ENCODE data around the gene CCL23.

Gene CCL23

DNA sequence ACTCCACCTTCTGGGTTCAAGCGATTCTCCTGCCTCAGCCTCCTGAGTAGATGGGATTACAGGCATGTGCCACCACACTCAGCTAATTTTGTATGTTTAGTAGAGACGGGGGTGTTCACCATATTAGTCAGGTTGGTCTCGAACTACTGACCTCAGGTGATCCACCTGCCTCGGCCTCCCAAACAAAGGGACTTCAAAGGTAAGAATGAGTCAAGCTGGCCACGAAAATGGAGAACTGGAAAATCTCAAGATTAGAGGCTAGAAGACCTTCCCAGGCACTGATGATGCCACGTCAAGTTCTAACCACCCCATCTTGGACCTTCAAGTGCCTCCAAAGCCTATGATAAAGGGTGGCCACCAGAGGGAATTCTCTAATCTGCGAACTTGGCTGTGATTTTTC is 15.1 kb downstream of the CCL23 start:
- Histone ChIP-seq H3K27me3 (replicated peaks; ENCODE audit: control insufficient read depth, insufficient read depth, low read length) (no peaks in the 10 kb centered on the region), H3K4me3 (replicated peaks; ENCODE audit: low read depth, low read length) (no peak overlapping the region), H3K36me3 (ENCODE audit: control insufficient read depth, insufficient read depth, low read length) (no peaks in the 10 kb centered on the region)
- TF ChIP-seq, protein P1, sequence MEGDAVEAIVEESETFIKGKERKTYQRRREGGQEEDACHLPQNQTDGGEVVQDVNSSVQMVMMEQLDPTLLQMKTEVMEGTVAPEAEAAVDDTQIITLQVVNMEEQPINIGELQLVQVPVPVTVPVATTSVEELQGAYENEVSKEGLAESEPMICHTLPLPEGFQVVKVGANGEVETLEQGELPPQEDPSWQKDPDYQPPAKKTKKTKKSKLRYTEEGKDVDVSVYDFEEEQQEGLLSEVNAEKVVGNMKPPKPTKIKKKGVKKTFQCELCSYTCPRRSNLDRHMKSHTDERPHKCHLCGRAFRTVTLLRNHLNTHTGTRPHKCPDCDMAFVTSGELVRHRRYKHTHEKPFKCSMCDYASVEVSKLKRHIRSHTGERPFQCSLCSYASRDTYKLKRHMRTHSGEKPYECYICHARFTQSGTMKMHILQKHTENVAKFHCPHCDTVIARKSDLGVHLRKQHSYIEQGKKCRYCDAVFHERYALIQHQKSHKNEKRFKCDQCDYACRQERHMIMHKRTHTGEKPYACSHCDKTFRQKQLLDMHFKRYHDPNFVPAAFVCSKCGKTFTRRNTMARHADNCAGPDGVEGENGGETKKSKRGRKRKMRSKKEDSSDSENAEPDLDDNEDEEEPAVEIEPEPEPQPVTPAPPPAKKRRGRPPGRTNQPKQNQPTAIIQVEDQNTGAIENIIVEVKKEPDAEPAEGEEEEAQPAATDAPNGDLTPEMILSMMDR (IDR thresholded peaks at IDR 0.05; ENCODE audit: insufficient read depth, low read length, poor library complexity, severe bottlenecking) = peak; percentile 4
- DNase-seq (ENCODE audit: extremely low read depth, insufficient read length) = peak; percentile 48

DNA sequence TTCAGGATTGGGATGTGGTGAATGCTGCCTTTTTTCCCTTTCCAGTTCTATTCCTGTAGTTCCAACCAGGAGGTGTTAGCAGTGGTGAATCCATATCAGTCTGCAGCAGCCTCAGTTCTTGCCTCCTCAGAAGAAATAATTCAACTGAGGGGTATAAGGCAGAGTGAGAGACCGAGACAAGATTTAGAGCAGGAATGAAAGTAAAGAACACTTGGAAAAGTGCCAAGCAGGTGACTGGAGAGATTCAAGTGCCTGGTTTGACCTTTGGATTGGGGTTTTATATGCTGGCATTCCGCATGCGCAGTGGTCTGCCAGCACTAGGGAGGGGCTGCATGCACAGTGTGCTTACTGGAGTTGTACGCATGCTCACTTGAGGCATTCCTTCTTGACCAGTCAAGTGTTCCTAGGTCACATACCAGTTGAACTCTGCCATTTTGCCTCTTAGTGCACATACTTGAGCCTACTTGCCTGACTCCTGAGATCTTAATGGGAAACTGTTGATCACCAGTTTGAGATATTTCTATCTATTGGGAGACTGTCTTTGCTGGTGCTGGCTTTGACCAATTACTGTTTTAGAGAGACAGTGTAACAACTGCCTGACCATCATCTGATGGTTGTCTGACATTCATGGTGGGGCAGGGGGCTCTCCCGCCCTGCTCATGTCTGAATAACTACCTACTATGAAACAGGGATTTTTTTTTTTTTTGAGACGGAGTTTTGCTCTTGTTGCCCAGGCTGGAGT is 15.7 kb downstream of the CCL23 start:
- no peak for DNase-seq (ENCODE audit: extremely low read depth, insufficient read length)
- Histone ChIP-seq H3K27me3 (replicated peaks; ENCODE audit: control insufficient read depth, insufficient read depth, low read length) (no peaks in the 10 kb centered on the region), H3K4me3 (replicated peaks; ENCODE audit: low read depth, low read length) (no peak overlapping the region), H3K36me3 (ENCODE audit: control insufficient read depth, insufficient read depth, low read length) (no peaks in the 10 kb centered on the region)
- TF ChIP-seq, protein P1 (IDR thresholded peaks at IDR 0.05; ENCODE audit: insufficient read depth, low read length, poor library complexity, severe bottlenecking) = no peak

DNA sequence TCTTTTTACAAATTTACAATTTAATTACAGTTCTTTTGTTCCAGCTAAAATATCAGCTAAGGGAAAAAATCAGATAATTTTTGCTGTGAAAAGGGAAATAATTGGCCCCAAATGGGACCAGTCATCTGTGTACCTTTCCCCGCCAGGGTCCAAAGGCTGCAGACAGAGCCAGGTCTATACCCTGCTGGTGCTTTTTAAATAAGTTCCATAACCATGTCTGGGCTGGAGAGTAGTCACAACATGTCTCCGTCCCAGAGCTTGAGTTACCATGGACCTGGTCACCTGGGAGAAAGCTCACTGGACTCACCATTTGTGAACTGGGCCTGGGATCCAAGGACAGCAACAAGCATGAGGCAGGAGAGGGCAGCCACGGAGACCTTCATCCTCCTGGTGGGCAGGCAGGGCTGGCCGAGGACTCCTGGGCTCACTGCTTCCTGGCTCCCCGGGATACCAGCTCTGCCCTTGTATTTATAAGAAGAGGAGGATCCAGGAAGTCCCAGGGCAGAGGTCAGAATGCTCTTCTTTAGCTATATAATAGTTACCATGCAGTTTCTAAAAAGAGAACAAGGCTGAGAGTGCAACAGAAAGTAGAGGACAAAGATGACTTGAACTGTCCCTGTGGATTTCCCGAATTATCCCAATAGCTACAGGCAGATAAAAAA is 16.5 kb downstream of the CCL23 start, which contains the start of gene CCL15:
Gene CCL15, minus strand, starts transcription at position 444 of the 662 bp plus-strand sequence. Its CDS starts 61 bp downstream, at position 383.
- Histone ChIP-seq H3K27me3 (replicated peaks; ENCODE audit: control insufficient read depth, insufficient read depth, low read length) (no peaks in the 10 kb centered on the region), H3K4me3 (replicated peaks; ENCODE audit: low read depth, low read length) (no peak within 1 kb of the TSS), H3K36me3 (ENCODE audit: control insufficient read depth, insufficient read depth, low read length) (no peaks in the 10 kb centered on the region)
- DNase-seq (ENCODE audit: extremely low read depth, insufficient read length) = no peak
- TF ChIP-seq, protein P1 (IDR thresholded peaks at IDR 0.05; ENCODE audit: insufficient read depth, low read length, poor library complexity, severe bottlenecking) = no peak

DNA sequence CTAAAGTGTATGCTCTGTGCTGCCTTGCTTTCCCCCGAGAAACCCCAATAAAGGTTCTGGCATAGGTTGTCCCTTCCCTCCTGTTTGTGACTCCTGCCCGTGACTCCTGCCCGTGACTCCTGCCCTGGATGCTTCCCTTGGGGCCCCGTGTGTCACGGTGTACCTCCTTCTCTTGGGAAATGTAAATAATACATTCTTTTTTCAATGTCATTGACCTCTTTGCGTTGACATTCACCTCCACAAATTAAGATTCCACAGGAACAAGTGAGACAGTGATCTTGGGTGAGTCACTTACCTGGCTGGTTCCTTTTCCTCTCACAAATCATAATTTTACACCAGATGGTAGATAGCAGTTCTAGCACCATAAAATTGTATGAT is 17.1 kb downstream of the CCL23 start:
- TF ChIP-seq, protein P1 (IDR thresholded peaks at IDR 0.05; ENCODE audit: insufficient read depth, low read length, poor library complexity, severe bottlenecking) = no peak
- Histone ChIP-seq H3K27me3 (replicated peaks; ENCODE audit: control insufficient read depth, insufficient read depth, low read length) (no peaks in the 10 kb centered on the region), H3K4me3 (replicated peaks; ENCODE audit: low read depth, low read length) (no peak overlapping the region), H3K36me3 (ENCODE audit: control insufficient read depth, insufficient read depth, low read length) (no peaks in the 10 kb centered on the region)
- DNase-seq (ENCODE audit: extremely low read depth, insufficient read length) = no peak

DNA sequence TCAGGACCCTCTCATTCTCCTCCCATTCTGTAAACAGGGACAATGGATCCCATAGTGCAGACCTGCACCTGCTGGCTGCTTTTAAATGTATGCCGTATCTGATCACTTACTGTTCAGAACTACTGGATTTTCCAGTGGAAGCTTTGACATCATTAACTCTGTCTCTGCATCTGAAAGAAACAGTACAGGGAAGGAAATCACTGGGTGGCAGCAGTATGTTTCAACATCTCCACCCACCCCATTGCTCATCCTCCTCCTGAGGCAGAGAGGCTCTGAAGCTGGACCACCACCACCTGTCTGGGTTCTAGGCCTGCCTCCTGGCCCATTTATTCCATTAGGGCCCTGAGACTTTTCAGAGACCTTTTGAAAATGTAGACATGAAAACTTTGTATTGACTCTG is 19.0 kb downstream of the CCL23 start:
- TF ChIP-seq, protein P1 (IDR thresholded peaks at IDR 0.05; ENCODE audit: insufficient read depth, low read length, poor library complexity, severe bottlenecking) = no peak
- H3K27me3 ChIP-seq (replicated peaks; ENCODE audit: control insufficient read depth, insufficient read depth, low read length) = no peaks in the 10 kb centered on the region

More for the DNA sequence above, 19.0 kb downstream of the CCL23 start:
- Histone ChIP-seq H3K4me3 (replicated peaks; ENCODE audit: low read depth, low read length) (no peak overlapping the region), H3K36me3 (ENCODE audit: control insufficient read depth, insufficient read depth, low read length) (no peaks in the 10 kb centered on the region)
- DNase-seq (ENCODE audit: extremely low read depth, insufficient read length) = no peak
